Right atrium auricular region (tissue), 2 donors: ENCODE results near the gene CDH3. TPM values are rescaled to one million over a fixed set of nuclear protein-coding genes. Genes with fewer than 3 reads are reported as not detected.
"Not testable (repeated sequence)": the region's sequence is repeated elsewhere in the genome, so short reads cannot be mapped to it uniquely, and the experiment has no call there.

Source experiments
- DNase-seq: peaks from one replicate; pipeline ENCODE4 v3.0.0-alpha.2; 2019; ENCODE audit warnings: low spot score
- H3K27ac ChIP-seq, 2 donors: fragments of 200-600 bp; sonication (generic); 1 replicate in 1 of 2; 2 replicates in 1 of 2; pipeline ENCODE4 v1.5.1; 2016 to 2019
- H3K27me3 ChIP-seq, 2 donors: fragments of 200-600 bp; sonication (generic); one replicate each; pipeline versions ENCODE4 v1.5.1 to v1.6.0; 2017 to 2019
- H3K36me3 ChIP-seq: fragments of 200-600 bp; sonication (generic); one replicate; pipeline ENCODE4 v1.5.1; 2016
- H3K4me1 ChIP-seq, 2 donors: fragments of 200-600 bp; sonication (generic); one replicate each; pipeline versions ENCODE4 v1.5.1 to v1.6.0; 2017 to 2019
- H3K4me3 ChIP-seq, 2 donors: fragments of 200-600 bp; sonication (generic); 1 replicate in 1 of 2; 2 replicates in 1 of 2; pipeline ENCODE4 v1.5.1; 2017 to 2019; ENCODE audit warnings: mild to moderate bottlenecking in 1 of 2, moderate library complexity in 1 of 2
- H3K9me3 ChIP-seq, 2 donors: fragments of 200-600 bp; sonication (generic); one replicate each; pipeline ENCODE4 v1.5.1; 2019
- CTCF ChIP-seq, 2 donors: fragments of 200-600 bp; sonication (generic); IDR thresholded peaks; one replicate each; pipeline ENCODE4 v1.5.1; 2019; ENCODE audit warnings: antibody characterized with exemption in 2 of 2
- total RNA-seq, 2 donors: library from RNA; depleted of rRNA; stranded (reverse); fragments of >200 nt; gene quantifications; one replicate each; pipeline ENCODE4 v1.1.0, GENCODE V29; 2016

CDH3 gene
- total RNA-seq, 2 donors from 2014 or later, result 1.7 to 3.5 TPM

GRCh38 chr16:68715471-68715870, 70.4 kb downstream of the CDH3 start:
- no peak for TF ChIP-seq CTCF (IDR thresholded peaks at IDR 0.05)
- H3K9me3 ChIP-seq, result no peaks in the 10 kb centered on the region
- DNase-seq, result no peak
- no peaks in the 10 kb centered on the region for H3K36me3 ChIP-seq
- no peak overlapping the region for H3K27ac ChIP-seq
- H3K4me1 ChIP-seq, result no peaks in the 10 kb centered on the region
- no peak overlapping the region for H3K4me3 ChIP-seq
- H3K27me3 ChIP-seq, result no peaks in the 10 kb centered on the region

GRCh38 chr16:68716516-68716915, 71.4 kb downstream of the CDH3 start:
- H3K27me3 ChIP-seq, H3K36me3 ChIP-seq, H3K4me1 ChIP-seq, H3K4me3 ChIP-seq, H3K9me3 ChIP-seq, H3K27ac ChIP-seq, DNase-seq: not testable (repeated sequence)

GRCh38 chr16:68717684-68718083, 72.6 kb downstream of the CDH3 start:
- no peaks in the 10 kb centered on the region for H3K4me1 ChIP-seq
- DNase-seq, result no peak
- H3K4me3 ChIP-seq, result no peak overlapping the region
- no peak overlapping the region for H3K27ac ChIP-seq
- H3K36me3 ChIP-seq, result no peaks in the 10 kb centered on the region
- no peak for TF ChIP-seq CTCF (IDR thresholded peaks at IDR 0.05)
- H3K9me3 ChIP-seq, result no peaks in the 10 kb centered on the region
- no peaks in the 10 kb centered on the region for H3K27me3 ChIP-seq

GRCh38 chr16:68718590-68718989, 73.5 kb downstream of the CDH3 start:
- no peak for DNase-seq
- Histone ChIP-seq H3K4me1 (no peaks in the 10 kb centered on the region), H3K4me3 (no peak overlapping the region)

GRCh38 chr16:68719993-68720489, 74.9 kb downstream of the CDH3 start:
- DNase-seq, result no peak
- TF ChIP-seq CTCF (IDR thresholded peaks at IDR 0.05), result no peak
- H3K4me3 ChIP-seq, result no peak overlapping the region
- no peaks in the 10 kb centered on the region for H3K36me3 ChIP-seq
- no peaks in the 10 kb centered on the region for H3K9me3 ChIP-seq
- H3K27ac ChIP-seq, result no peak overlapping the region
- no peaks in the 10 kb centered on the region for H3K27me3 ChIP-seq
- H3K4me1 ChIP-seq, result no peaks in the 10 kb centered on the region

More at GRCh38 chr16:68718590-68718989, 73.5 kb downstream of the CDH3 start:
- no peak overlapping the region for H3K27ac ChIP-seq
- H3K36me3 ChIP-seq, result no peaks in the 10 kb centered on the region
- no peak for TF ChIP-seq CTCF (IDR thresholded peaks at IDR 0.05)
- no peaks in the 10 kb centered on the region for H3K9me3 ChIP-seq
- H3K27me3 ChIP-seq, result no peaks in the 10 kb centered on the region

- Histone ChIP-seq H3K4me3 (no peak overlapping the region), H3K36me3 (no peaks in the 10 kb centered on the region), H3K9me3 (no peaks in the 10 kb centered on the region), H3K4me1 (no peaks in the 10 kb centered on the region), H3K27me3 (no peaks in the 10 kb centered on the region), H3K27ac (no peak overlapping the region)
- TF ChIP-seq CTCF (IDR thresholded peaks at IDR 0.05), result no peak
- no peak for DNase-seq
Measured at GRCh38 chr16:68722119-68723024, 77.3 kb downstream of the CDH3 start.
